Measurements from ENCODE around the gene DMXL1.

The DMXL1 gene

DNA sequence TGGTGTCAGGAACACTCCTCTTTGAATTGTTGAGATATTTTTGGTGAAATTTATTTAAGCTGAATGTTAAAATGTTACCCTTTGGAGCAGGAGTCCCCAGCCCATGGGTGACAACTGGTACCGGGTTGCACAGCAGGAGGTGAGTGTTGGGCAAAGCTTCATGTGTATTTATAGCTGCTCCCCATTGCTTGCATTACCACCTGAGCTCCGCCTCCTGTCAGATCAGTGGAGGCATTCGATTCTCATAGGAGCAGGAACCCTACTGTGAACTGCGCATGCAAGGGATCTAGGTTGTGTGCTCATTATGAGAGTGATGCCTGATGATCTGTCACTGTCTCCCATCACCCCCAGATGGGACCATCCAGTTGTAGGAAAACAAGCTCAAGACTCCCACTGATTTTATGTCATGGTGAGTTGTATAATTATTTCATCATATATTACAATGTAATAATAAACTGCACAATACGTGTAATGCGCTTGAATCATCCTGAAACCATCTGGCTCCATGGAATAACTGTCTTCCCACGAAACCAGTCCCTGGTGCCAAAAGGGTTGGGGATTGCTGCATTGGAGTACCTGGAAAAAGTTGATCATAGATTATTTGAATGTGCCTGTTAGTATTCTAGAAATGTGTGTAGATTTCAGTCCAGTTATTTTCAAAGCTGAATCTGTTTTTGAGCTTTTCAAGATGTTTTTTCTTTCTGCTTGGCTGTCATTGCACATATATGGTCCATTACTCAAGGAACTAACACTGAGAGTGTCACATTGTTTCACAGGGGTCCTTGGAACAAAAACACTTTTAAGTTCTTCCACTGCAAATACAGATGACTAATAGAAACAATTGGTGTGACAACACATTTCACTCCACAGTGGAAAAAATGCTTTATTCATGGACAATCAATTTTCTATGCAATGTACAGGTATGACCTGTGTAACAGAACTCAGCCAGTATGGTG, 180.3 kb downstream of the DMXL1 start:
- no peak overlapping the region for H3K4me3 ChIP-seq (replicated peaks in 1 of 2; ENCODE audit: low read depth in 2 of 2, low read length in 2 of 2)
- TF ChIP-seq, protein P1, sequence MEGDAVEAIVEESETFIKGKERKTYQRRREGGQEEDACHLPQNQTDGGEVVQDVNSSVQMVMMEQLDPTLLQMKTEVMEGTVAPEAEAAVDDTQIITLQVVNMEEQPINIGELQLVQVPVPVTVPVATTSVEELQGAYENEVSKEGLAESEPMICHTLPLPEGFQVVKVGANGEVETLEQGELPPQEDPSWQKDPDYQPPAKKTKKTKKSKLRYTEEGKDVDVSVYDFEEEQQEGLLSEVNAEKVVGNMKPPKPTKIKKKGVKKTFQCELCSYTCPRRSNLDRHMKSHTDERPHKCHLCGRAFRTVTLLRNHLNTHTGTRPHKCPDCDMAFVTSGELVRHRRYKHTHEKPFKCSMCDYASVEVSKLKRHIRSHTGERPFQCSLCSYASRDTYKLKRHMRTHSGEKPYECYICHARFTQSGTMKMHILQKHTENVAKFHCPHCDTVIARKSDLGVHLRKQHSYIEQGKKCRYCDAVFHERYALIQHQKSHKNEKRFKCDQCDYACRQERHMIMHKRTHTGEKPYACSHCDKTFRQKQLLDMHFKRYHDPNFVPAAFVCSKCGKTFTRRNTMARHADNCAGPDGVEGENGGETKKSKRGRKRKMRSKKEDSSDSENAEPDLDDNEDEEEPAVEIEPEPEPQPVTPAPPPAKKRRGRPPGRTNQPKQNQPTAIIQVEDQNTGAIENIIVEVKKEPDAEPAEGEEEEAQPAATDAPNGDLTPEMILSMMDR (IDR thresholded peaks at IDR 0.05; ENCODE audit: low read depth, low read length), result no peak
- peak in 1 of 2 donors; percentile 44 for DNase-seq (ENCODE audit: low read depth in 2 of 2)

- DNase-seq (ENCODE audit: low read depth in 2 of 2), result peak in 1 of 2 donors; percentile 30
- TF ChIP-seq, protein P1 (IDR thresholded peaks at IDR 0.05; ENCODE audit: low read depth, low read length), result no peak
- H3K4me3 ChIP-seq (replicated peaks in 1 of 2; ENCODE audit: low read depth in 2 of 2, low read length in 2 of 2), result no peak overlapping the region
Measured at GRCh38 chr5:119255571-119256356, 184.9 kb downstream of the DMXL1 start.

DNA sequence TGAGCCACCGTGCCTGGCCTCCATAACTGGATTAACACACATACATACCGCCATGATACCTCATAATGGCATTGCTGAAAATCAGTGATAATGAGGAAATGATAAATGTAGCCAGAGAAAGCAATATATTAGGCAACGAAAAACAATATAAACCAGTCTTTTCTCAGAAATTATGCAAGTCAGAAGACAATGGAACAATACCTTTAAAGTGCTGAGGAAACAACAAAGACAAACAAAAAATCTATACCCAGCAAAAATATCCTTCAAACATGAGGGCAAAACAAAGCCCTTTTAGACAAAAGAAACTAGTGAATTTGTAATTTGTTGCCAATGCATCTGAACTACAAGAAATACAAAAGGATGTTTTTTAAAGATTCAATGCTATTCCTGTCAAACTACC, 186.7 kb downstream of the DMXL1 start:
- TF ChIP-seq, protein P1 (IDR thresholded peaks at IDR 0.05; ENCODE audit: low read depth, low read length), result no peak
- H3K4me3 ChIP-seq (replicated peaks in 1 of 2; ENCODE audit: low read depth in 2 of 2, low read length in 2 of 2), result no peak overlapping the region
- DNase-seq (ENCODE audit: low read depth in 2 of 2), result no peak

- TF ChIP-seq, protein P1 (IDR thresholded peaks at IDR 0.05; ENCODE audit: low read depth, low read length), result no peak
- no peak overlapping the region for H3K4me3 ChIP-seq (replicated peaks in 1 of 2; ENCODE audit: low read depth in 2 of 2, low read length in 2 of 2)
- DNase-seq (ENCODE audit: low read depth in 2 of 2), result no peak
Measured at GRCh38 chr5:119263639-119264038, 192.8 kb downstream of the DMXL1 start.

- no peak overlapping the region for H3K4me3 ChIP-seq (replicated peaks in 1 of 2; ENCODE audit: low read depth in 2 of 2, low read length in 2 of 2)
- TF ChIP-seq, protein P1 (IDR thresholded peaks at IDR 0.05; ENCODE audit: low read depth, low read length), result no peak
- no peak for DNase-seq (ENCODE audit: low read depth in 2 of 2)
Measured at GRCh38 chr5:119264186-119264585, 193.3 kb downstream of the DMXL1 start.

- TF ChIP-seq, protein P1 (IDR thresholded peaks at IDR 0.05; ENCODE audit: low read depth, low read length), result peak; percentile 44
- DNase-seq (ENCODE audit: low read depth in 2 of 2), result peak; percentile 96 to 97
- H3K4me3 ChIP-seq (replicated peaks in 1 of 2; ENCODE audit: low read depth in 2 of 2, low read length in 2 of 2), result peak overlapping the region; percentile 81 to 86
Measured at GRCh38 chr5:119267958-119268386, 197.1 kb downstream of the DMXL1 start.
